Mononuclear cell (primary cell): ENCODE data around the gene OR2C3. TPM values are rescaled to one million over a fixed set of nuclear protein-coding genes. Genes with fewer than 3 reads are reported as not detected.
"Not testable (repeated sequence)": the region's sequence is repeated elsewhere in the genome, so short reads cannot be mapped to it uniquely, and the experiment has no call there.

Experiments used
- H3K27me3 ChIP-seq: 2 replicates; pipeline ENCODE4 v1.6.0; 2011; ENCODE audit warnings: low read length, control low read depth; ENCODE audit not compliant: insufficient read depth
- H3K4me1 ChIP-seq: 2 replicates; pipeline ENCODE4 v1.5.1; 2011; ENCODE audit warnings: mild to moderate bottlenecking, low read length, control low read depth; ENCODE audit not compliant: insufficient read depth
- H3K4me3 ChIP-seq: 2 replicates; pipeline ENCODE4 v1.5.1; 2011; ENCODE audit warnings: mild to moderate bottlenecking, low read length, moderate library complexity
- H3K9me3 ChIP-seq: 2 replicates; pipeline ENCODE4 v1.5.1; 2011; ENCODE audit warnings: low read depth, mild to moderate bottlenecking, control low read depth, low read length
- total RNA-seq: library from RNA; depleted of rRNA; stranded (reverse); fragments of >200 nt; gene quantifications from one replicate; pipeline ENCODE4 v1.2.3, GENCODE V29; 2012

OR2C3 gene
- total RNA-seq, 1 donor, result under 0.01 TPM

DNA sequence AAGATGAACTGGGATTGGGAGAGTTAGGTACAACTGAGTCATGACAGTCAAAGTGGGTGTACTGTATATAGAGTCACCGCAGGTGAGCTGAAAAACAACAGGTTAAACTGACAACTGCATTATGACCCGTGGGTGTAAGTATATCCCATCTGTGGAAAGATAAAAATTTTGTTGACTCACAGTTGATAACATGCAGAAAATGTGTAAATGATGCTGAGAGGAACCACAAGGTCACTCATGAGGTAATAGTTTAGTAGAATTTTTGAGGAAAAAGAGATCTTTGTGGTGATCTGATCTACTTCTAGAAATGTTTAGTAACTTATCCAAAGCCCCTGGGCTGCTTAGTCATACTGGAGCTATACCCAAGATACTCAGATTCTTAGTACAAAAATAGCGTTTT lies 838 bp downstream of the OR2C3 start:
- H3K27me3 ChIP-seq, result peaks cover 2% of the 10 kb centered on the region
- no peaks in the 10 kb centered on the region for H3K9me3 ChIP-seq
- H3K4me3 ChIP-seq, result no peak overlapping the region
- no peaks in the 10 kb centered on the region for H3K4me1 ChIP-seq

- H3K4me3 ChIP-seq, result no peak overlapping the region
- H3K9me3 ChIP-seq, result no peaks in the 10 kb centered on the region
- H3K4me1 ChIP-seq, result peaks cover 3% of the 10 kb centered on the region
- H3K27me3 ChIP-seq, result no peaks in the 10 kb centered on the region
Observed at GRCh38 chr1:247531937-247532336, 4.3 kb downstream of the OR2C3 start.

- no peak overlapping the region for H3K4me3 ChIP-seq
- H3K27me3 ChIP-seq, result no peaks in the 10 kb centered on the region
- H3K4me1 ChIP-seq, result peaks cover 3% of the 10 kb centered on the region
- no peaks in the 10 kb centered on the region for H3K9me3 ChIP-seq
Observed at GRCh38 chr1:247530785-247531184, 5.5 kb downstream of the OR2C3 start.

DNA sequence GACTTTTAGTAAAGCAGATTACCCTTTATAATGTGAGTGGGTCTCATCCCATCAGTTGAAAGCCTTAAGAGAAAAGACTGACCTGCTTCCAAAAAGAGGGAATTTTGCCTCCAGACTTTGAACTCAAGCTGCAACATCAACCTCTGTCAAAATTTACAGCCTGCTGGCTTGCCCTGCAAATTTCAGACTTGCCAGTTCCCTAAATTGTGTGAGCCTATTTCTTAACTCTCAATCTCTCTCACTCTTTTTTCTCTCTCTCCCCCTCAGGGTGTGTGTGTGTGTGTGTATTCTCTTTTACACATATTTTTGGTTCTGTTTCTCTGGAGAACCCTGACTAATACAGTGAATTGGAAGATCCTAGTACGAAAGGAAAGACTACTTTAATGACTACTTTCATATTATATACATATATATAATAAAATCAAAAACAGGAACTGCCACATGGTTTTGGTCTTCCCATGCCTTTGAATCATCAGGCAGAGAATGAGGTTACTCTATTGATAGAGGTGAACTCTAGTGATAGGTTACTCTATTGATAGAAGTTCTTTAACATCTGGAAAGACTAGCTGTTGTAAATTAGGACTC lies 6.4 kb downstream of the OR2C3 start:
- Histone ChIP-seq H3K9me3 (no peaks in the 10 kb centered on the region), H3K4me1 (peaks cover 3% of the 10 kb centered on the region), H3K27me3 (peaks cover 2% of the 10 kb centered on the region), H3K4me3 (no peak overlapping the region)

- no peak overlapping the region for H3K4me3 ChIP-seq
- H3K4me1 ChIP-seq, result peaks cover 3% of the 10 kb centered on the region
- no peaks in the 10 kb centered on the region for H3K9me3 ChIP-seq
- peaks cover 2% of the 10 kb centered on the region for H3K27me3 ChIP-seq
Observed at GRCh38 chr1:247528812-247529474, 7.3 kb downstream of the OR2C3 start.

DNA sequence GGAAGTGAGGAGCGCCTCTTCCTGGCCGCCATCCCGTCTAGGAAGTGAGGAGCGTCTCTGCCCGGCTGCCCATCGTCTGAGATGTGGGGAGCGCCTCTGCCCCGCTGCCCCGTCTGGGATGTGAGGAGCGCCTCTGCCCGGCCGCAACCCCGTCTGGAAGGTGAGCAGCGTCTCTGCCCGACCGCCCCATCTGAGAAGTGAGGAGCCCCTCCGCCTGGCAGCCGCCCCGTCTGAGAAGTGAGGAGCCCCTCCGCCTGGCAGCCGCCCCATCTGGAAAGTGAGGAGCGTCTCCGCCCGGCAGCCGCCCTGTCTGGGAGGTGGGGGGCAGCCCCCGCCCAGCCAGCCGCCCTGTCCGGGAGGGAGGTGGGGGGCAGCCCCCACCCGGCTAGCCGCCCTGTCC lies 14.4 kb downstream of the OR2C3 start:
- H3K4me3 ChIP-seq, H3K4me1 ChIP-seq, H3K27me3 ChIP-seq, H3K9me3 ChIP-seq: not testable (repeated sequence)

DNA sequence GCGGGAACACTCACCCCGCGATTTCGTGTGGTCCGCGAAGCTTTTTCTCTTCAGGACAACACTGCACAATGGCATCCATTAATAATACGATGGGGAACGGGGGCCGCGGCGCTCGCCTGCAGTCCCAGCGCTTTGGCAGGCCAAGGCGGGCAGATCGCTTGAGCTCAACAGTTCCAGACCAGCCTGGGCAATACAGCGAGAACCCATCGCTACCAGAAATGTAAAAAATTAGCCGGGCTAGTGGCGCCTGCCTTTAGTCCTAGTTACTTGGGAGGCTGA lies 17.7 kb downstream of the OR2C3 start:
- H3K9me3 ChIP-seq, result no peaks in the 10 kb centered on the region
- no peaks in the 10 kb centered on the region for H3K4me1 ChIP-seq
- no peaks in the 10 kb centered on the region for H3K27me3 ChIP-seq
- no peak overlapping the region for H3K4me3 ChIP-seq

DNA sequence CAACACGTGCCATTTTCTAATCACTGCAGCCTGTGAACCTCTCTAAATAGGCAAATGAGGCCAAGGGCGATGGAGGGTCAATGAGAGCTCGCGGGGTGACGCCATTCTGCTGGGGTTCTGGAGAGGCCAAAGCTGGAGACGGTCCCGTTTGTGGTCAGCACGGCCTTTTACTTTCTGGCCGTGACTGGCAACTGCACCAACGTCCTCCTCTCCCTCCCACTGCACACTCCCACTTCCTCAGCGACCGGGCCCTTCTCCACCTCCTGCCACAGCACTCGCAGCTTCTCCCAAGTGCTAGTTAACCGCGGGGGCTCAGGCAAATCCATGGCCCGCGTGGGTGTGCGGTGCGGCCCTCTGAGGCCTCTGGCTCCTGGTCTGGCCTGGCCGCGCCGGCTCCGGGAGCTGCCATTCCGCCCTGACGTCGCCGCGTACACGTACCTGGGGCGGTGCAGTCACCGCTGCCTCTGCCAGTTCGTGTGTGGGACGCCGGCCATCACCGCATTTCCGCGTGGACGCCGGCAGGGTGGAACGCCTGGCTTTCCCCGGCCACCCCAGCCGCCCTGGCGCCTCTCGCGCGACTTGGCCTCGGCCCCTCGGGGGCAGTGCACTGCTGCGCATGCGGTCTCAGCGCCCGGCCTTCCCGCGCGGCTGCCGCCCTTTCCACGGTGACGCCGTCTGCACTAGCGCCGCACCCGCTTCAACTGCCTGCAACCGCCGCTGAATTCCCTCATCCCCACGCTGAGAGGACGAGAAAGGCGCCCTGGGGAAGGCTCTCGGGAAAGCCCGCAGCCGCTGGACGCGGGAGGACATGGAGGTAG lies 18.2 kb downstream of the OR2C3 start:
- Histone ChIP-seq H3K4me3 (peak overlapping the region; percentile 8), H3K27me3 (no peaks in the 10 kb centered on the region), H3K4me1 (no peaks in the 10 kb centered on the region), H3K9me3 (no peaks in the 10 kb centered on the region)

- Histone ChIP-seq H3K27me3 (no peaks in the 10 kb centered on the region), H3K4me1 (no peaks in the 10 kb centered on the region), H3K4me3 (no peak overlapping the region), H3K9me3 (no peaks in the 10 kb centered on the region)
Observed at GRCh38 chr1:247506831-247507230, 29.4 kb downstream of the OR2C3 start.

GRCh38 chr1:247500865-247501264 lies 35.4 kb downstream of the OR2C3 start:
- Histone ChIP-seq H3K27me3 (no peaks in the 10 kb centered on the region), H3K4me3 (no peak overlapping the region), H3K9me3 (no peaks in the 10 kb centered on the region), H3K4me1 (peaks cover 19% of the 10 kb centered on the region)

DNA sequence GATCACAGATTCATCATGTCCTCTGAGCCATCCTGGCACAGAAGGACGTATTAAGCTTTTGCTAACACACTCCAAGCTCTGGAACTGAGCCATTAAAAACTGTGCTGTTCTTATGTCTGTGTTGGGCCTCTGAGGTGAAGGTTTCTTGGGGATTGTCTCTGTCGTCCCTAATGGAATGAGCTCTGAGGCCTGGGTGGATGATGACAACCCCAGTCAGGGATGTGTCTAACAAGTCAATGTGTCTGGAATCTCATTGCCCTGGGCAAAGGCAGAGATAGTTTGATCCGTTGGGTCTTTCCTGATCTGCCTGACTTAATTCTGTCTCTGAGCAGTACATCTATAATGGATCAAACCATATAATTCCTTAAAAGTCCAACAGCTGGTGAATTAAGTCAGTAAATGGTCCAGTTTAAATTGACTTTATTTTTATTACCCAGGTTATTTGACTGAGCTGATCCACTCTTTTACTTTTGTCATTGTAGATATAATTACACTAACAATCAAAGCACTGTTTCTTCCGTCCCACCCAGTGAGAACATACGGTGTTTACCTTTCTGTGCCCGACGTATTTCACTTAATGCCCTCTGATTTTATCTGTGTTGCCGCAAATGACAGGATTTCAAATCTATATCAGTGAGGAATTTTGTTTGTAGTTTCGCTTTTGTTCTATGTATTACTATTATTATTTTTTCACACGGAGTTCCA lies 39.5 kb downstream of the OR2C3 start:
- no peaks in the 10 kb centered on the region for H3K9me3 ChIP-seq
- peaks cover 42% of the 10 kb centered on the region for H3K4me1 ChIP-seq

DNA sequence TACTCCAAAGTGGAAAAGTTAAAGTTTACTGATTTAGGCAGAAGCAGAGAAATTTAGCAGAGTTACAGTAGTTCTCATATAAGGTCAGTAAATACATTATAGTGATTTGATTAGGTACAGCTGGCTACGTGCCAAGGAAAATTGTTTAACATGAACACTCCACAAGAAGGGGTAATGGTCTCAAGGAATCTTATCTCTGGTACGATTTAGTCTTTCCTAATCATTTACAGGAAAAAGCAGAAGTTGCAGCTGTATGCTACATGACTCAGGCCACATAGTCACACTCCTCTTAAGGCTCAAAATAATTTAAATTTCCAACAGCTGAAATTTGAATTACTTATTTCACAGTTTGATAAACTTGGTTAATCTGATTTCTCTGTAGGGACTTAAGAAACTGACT lies 41.5 kb downstream of the OR2C3 start:
- Histone ChIP-seq H3K4me1 (peaks cover 25% of the 10 kb centered on the region), H3K27me3 (no peaks in the 10 kb centered on the region), H3K4me3 (no peak overlapping the region), H3K9me3 (no peaks in the 10 kb centered on the region)

More for the DNA sequence above, 39.5 kb downstream of the OR2C3 start:
- Histone ChIP-seq H3K4me3 (no peak overlapping the region), H3K27me3 (no peaks in the 10 kb centered on the region)

DNA sequence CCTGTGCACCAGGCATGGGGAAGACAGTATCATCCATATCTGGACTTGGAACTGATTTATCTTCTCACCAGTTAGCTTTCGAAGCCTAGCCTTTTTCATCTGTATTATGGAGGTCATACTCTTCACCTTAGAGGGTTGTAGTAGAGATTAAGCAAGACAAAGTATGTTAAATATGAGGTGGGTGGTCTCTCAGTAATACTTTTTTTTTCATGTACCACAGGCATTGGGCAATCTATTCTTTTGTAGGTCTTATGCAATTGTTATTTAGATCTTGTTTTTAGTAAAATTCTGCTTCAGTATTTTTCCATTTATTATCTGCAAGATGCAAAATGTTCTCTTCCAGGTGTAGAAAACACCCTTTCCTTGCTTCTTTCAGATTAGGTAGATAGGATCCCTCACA lies 43.1 kb downstream of the OR2C3 start:
- no peak overlapping the region for H3K4me3 ChIP-seq
- H3K27me3 ChIP-seq, result no peaks in the 10 kb centered on the region
- no peaks in the 10 kb centered on the region for H3K9me3 ChIP-seq

GRCh38 chr1:247491328-247491727 lies 44.9 kb downstream of the OR2C3 start:
- H3K4me3 ChIP-seq, result no peak overlapping the region
- H3K27me3 ChIP-seq, result no peaks in the 10 kb centered on the region
- H3K4me1 ChIP-seq, result peaks cover 24% of the 10 kb centered on the region
- H3K9me3 ChIP-seq, result no peaks in the 10 kb centered on the region

More for the DNA sequence above, 43.1 kb downstream of the OR2C3 start:
- H3K4me1 ChIP-seq, result peaks cover 24% of the 10 kb centered on the region

DNA sequence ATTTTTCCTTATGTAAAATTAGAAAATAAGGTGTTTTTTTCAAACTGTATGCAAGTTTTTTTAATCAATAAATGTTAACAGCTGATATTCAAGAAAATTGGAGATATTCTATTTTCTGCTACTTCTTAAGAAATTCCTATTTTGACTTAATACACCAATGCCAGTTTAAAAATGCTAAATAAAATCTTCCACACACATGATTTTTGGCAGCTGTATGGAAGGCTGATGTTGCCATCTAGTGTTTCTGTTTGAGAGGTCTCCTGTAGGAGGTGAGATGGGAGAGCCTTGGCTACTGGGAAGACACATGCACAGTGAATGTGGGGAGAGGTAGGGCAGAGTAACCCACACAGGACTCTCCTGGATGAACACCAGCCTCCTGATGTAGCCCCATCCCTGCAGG lies 49.2 kb downstream of the OR2C3 start:
- Histone ChIP-seq H3K4me3 (no peak overlapping the region), H3K27me3 (no peaks in the 10 kb centered on the region), H3K4me1 (no peaks in the 10 kb centered on the region), H3K9me3 (no peaks in the 10 kb centered on the region)
